T47D (cell line): Measurements from ENCODE around the gene RPL27.

Experiments
- DNase-seq, 2 experiments: peaks; one replicate each; pipeline versions ENCODE4 v3.0.0 to v3.0.0-alpha.2; 2011 to 2012; ENCODE audit warnings: low read depth in 1 of 2, low spot score in 1 of 2
- JUND ChIP-seq: IDR thresholded peaks from 2 replicates; pipeline ENCODE4 v1.6.1; 2012; ENCODE audit warnings: low read depth
- in situ Hi-C: cut with HindIII; loops from 2 replicates; pipeline ENCODE4 v1.10.0; 2016; ENCODE audit warnings: low sequenced_read_pairs, low pct_unique_long_range_greater_than_20kb

Gene RPL27

GRCh38 chr17:43003542-43004172, 5.4 kb downstream of the RPL27 start:
- DNase-seq: peak in 1 of 2 experiments; percentile 72

DNA sequence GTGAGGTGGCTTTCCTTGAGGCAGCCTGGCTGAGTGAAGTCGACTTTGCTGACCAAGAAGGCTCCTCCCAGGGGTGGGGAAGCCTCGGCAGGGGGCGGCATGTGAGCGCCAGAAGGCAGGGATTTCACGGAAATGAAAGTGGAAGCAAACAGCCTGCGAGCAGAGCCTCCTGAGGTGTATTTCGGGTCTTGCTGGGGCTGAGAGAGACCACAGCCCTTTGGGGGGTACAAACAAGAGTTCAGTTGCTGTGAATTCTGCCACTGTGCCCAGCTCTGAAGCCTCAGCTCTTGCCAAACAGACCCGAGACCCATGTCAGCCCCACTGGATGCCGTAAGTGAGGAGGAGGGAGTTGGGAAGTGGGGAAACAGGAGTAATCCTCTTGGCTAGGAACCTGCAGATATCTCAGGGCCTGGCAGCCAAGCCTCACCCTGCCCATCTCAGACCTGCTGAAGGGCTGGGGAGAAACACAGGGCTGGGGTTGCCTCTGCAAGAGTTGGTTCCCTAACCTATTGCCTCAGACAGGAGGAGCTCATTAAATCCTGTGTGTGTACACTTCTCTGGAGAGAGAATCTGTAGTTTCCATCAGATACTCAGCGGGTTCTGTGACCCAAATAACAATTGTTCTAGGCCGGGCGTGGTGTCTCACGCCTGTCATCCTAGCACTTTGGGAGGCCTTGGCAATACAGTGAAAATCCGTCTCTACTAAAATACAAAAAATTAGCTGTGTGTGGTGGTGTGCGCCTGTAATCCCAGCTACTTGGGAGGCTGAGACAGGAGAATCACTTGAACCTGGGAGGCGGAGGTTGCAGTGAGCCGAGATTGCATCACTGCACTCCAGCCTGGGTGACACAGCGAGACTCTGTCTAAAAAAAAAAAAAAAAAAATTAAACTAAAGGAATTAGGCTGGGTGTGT, 8.7 kb downstream of the RPL27 start, which contains the start of gene IFI35:
Gene IFI35 (plus strand): TSS at position 146 of the 913 bp plus-strand sequence. CDS start 164 bp downstream, at position 310.
- DNase-seq: peak; percentile 62 to 91
- TF ChIP-seq JUND: no peak
- in situ Hi-C loops: no loop called here

More at GRCh38 chr17:43003542-43004172, 5.4 kb downstream of the RPL27 start:
- in situ Hi-C loops: no loop called here
- no peak for TF ChIP-seq JUND

- DNase-seq: no peak
- in situ Hi-C loops: no loop called here
- TF ChIP-seq JUND: no peak
Observed at GRCh38 chr17:43010667-43011308, 12.6 kb downstream of the RPL27 start.

GRCh38 chr17:43011728-43012472, 13.7 kb downstream of the RPL27 start:
- no peak for TF ChIP-seq JUND
- in situ Hi-C loops: no loop called here
- no peak for DNase-seq

GRCh38 chr17:43013296-43013695, 15.1 kb downstream of the RPL27 start:
- in situ Hi-C loops: no loop called here

DNA sequence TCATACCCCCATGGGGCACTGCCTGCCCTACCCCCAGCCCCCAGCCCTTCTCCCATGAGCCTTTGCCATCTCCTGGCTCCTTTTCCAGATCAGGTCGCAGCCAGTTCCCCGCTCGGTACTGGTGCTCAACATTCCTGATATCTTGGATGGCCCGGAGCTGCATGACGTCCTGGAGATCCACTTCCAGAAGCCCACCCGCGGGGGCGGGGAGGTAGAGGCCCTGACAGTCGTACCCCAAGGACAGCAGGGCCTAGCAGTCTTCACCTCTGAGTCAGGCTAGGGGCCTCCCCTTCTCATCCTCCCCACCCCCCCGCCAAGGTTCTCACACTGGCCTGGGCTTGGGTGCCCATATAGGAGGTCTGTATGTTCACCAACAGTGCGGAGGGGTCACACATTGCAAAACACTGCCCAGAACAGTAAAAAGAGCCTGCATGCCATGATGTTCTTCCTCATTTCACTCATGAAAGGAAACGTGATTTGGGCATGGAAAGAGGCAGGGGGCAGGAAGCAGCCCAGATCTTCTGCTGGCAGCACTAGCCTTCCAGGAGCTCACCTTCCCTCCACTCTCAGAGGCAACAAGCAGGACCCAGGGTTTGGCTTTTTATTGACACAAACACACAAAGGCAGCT, 15.9 kb downstream of the RPL27 start:
- no peak for DNase-seq
- no peak for TF ChIP-seq JUND
- in situ Hi-C loops: no loop called here

More at GRCh38 chr17:43013296-43013695, 15.1 kb downstream of the RPL27 start:
- no peak for DNase-seq
- TF ChIP-seq JUND: no peak

DNA sequence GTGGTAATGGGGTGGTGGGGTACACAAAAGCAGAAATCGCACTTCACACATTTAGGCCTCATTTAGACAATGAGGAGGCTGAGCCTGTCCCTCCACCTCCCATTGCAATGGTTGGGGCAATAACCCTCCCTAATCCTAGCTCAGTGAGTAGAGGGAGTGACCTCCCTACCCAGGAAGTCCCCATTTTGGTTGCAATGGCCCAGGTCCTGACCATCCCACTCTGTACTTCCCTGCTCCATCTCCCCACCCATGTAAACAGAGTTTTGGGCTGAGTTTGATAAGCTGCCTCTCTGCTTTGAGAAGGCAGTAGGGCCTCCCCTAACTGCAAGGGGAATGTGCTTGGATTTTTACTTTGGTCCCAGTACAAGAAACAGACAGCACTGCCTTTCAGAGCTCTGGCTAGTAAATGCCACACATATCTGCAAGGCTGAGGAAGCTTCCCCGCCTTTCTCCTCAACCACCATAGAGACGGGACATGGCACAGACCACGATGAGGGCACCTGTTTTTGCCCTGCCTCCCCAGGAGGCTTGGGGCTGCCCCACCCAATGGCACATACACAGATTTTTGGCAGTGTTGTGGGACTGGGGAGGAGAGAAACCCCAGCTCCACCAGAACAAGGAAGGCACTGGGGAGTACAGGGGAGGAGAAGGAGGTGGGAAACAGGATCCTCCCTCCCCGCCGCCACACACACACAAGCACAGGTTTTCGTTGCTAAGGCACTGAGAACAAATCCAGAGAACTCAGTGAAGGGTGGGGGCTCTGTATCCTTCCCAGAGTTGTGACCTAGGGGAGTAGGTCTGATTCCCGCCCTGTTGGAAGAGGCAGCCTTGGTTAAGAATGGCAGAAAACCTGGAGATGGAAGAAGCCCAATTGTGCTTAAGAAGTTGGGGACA, 16.7 kb downstream of the RPL27 start:
- no peak for DNase-seq
- in situ Hi-C loops: no loop called here
- TF ChIP-seq JUND: no peak

- in situ Hi-C loops: no loop called here
- no peak for TF ChIP-seq JUND
- DNase-seq: no peak
Observed at GRCh38 chr17:43015579-43015978, 17.4 kb downstream of the RPL27 start.

GRCh38 chr17:43016216-43016615, 18.0 kb downstream of the RPL27 start:
- TF ChIP-seq JUND: no peak
- in situ Hi-C loops: no loop called here
- DNase-seq: no peak

GRCh38 chr17:43018008-43018853, 20.0 kb downstream of the RPL27 start:
- in situ Hi-C loops: no loop called here
- TF ChIP-seq JUND: no peak
- no peak for DNase-seq
